Measurements from ENCODE around the gene GALNT13.

GRCh38 chr2:153891051-153891450 is 19.3 kb downstream of the GALNT13 start:
- TF ChIP-seq, protein P1, sequence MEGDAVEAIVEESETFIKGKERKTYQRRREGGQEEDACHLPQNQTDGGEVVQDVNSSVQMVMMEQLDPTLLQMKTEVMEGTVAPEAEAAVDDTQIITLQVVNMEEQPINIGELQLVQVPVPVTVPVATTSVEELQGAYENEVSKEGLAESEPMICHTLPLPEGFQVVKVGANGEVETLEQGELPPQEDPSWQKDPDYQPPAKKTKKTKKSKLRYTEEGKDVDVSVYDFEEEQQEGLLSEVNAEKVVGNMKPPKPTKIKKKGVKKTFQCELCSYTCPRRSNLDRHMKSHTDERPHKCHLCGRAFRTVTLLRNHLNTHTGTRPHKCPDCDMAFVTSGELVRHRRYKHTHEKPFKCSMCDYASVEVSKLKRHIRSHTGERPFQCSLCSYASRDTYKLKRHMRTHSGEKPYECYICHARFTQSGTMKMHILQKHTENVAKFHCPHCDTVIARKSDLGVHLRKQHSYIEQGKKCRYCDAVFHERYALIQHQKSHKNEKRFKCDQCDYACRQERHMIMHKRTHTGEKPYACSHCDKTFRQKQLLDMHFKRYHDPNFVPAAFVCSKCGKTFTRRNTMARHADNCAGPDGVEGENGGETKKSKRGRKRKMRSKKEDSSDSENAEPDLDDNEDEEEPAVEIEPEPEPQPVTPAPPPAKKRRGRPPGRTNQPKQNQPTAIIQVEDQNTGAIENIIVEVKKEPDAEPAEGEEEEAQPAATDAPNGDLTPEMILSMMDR (IDR thresholded peaks at IDR 0.05), result no peak
- TF ChIP-seq EZH2 (IDR thresholded peaks at IDR 0.05; ENCODE audit: borderline replicate concordance, insufficient read depth, low read depth, low read length, poor library complexity, severe bottlenecking), result no peak
